ENCODE measurements around the gene PLD5.

DNA sequence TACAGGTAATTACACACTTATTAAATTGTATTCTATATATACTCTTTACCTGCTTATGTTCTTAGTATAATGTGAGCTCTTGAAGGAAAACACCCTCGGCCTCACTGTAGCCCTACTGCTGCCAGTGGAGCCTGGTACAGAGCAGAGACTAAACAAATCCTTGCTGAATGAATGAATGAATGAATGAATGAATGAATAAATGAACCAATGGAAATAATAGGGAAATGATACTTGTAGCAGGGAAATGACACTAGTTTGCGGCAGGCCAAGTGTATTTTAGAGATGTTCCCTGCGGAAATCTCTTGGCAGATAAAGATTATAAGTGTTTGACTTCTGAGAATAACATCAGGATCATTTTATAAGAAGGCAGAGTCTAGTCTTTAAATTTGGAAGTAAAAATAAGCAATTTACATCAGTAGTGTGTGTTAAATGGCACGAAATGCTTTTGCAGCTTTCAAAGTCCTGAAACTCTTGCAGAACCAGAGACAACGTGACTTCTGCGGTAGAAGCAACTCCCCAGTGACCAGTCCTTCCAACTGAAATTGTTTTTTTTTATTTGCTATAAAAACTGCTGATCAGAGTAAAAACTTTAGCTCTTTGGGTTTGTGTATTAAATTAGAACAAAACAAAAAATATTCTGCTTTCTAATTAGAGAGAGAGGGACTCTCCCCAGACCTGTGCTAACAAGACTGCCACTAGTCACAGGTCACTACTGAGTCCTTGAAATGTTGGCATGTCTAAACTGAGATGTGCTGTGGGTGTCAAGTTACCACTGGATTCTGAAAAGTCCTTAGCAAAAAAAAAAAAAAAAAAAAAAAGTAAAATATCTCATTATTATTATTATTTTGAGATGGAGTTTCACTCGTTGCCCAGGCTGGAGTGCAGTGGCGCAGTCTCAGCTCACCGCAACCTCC lies 326.3 kb downstream of the PLD5 start:
- TF ChIP-seq, protein P1, sequence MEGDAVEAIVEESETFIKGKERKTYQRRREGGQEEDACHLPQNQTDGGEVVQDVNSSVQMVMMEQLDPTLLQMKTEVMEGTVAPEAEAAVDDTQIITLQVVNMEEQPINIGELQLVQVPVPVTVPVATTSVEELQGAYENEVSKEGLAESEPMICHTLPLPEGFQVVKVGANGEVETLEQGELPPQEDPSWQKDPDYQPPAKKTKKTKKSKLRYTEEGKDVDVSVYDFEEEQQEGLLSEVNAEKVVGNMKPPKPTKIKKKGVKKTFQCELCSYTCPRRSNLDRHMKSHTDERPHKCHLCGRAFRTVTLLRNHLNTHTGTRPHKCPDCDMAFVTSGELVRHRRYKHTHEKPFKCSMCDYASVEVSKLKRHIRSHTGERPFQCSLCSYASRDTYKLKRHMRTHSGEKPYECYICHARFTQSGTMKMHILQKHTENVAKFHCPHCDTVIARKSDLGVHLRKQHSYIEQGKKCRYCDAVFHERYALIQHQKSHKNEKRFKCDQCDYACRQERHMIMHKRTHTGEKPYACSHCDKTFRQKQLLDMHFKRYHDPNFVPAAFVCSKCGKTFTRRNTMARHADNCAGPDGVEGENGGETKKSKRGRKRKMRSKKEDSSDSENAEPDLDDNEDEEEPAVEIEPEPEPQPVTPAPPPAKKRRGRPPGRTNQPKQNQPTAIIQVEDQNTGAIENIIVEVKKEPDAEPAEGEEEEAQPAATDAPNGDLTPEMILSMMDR (IDR thresholded peaks at IDR 0.05) = no peak
- TF ChIP-seq POLR2A (IDR thresholded peaks at IDR 0.05) = no peak

All from testis (tissue), 2 donors.